DMS79 treated with DMSO at 0.1 percent for 48 hours (cell line): ENCODE results near the gene DOC2B.
"Not testable (repeated sequence)": the region's sequence is repeated elsewhere in the genome, so short reads cannot be mapped to it uniquely, and the experiment has no call there.

Source experiments
- DNase-seq: peaks from one replicate; lab custom pipeline; 2025; lab: John Stamatoyannopoulos, UW

Gene DOC2B

DNA sequence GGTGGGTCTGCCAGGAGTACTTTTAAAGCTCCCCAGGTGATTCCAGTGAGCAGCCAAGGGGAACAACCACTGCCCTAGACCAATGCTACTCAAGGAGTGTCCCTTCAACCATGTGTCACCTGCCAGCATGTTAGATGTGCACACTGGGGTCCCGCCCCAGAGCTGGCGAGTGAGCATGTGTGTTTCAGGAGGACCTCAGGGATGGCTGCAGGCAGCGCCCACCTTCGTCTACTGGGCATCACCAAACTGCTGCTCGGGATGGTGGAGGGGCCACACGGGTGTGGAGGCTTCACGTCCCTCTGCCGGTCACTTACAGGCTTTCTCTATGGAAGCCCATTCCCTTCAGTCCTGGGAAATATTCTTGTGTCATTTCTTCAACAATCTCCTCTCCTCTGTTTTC, 29.0 kb upstream of the DOC2B start:
- DNase-seq = no peak

DNA sequence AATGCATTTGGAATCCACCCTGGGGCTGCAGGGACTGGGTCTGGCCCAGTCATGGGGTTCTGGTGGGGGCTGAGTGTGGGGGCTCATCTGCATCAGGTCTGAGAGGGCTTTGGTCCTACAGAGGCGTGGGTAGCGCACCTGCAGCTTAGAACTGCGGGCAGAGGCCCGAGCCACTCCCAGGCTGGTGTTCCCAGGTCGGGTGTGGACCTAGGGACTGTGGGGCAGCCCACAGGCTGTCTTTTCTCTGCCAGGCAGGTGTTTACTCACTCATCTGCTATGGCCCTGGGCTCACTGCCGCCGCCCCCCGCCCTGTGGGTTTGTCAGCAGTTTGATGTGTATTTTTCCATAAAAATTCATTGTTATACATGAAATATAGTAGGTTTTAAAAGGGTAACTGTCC, 27.0 kb upstream of the DOC2B start:
- no peak for DNase-seq

DNA sequence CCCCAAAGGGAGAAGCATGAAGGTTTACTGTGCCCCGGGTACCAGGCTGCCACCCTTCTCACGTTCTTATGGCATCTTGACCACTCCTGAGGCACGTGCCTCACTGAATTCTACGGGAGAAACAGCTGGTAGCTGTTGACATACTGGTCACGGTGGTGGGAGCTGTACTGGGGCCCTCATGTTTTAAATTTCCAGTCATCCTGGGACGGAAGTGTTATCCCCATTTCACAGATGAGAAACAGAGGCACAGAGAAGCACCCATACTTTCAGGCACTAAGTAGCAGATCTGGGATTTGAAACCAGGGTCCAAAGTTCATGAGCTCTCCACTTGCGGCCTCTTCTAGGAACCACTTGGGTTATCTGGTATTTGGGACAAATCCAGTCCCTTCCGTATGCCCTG, 26.3 kb upstream of the DOC2B start:
- no peak for DNase-seq

DNA sequence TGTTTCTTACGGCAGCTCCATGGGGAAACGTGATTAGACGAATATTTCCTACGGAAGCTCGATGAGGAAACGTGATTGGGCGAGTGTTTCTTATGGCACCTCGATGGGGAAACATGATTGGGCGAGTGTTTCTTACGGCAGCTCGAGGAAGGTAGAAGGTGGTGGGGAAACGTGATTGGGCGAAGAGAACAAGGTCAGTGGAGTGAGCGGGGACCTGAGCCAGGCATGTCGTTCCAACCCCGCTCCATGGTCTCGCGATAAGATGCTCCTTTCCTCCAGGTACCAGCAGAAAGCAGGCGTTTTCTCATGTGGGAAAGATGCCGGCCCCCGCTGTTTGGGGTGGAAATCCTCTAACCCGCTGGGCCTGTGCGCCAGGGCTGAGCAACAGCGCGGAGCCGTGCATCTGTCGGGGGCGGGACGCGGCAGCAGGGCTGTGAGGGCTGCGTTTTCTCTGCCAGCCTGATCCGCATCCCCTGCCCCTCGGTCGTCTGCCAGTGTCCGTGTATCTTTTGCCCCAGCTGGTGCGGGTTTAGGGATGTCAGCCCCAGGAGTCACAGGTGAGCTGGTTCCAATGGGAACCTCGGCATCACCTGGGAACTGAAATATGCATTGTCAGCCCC, 25.6 kb upstream of the DOC2B start:
- no peak for DNase-seq

DNA sequence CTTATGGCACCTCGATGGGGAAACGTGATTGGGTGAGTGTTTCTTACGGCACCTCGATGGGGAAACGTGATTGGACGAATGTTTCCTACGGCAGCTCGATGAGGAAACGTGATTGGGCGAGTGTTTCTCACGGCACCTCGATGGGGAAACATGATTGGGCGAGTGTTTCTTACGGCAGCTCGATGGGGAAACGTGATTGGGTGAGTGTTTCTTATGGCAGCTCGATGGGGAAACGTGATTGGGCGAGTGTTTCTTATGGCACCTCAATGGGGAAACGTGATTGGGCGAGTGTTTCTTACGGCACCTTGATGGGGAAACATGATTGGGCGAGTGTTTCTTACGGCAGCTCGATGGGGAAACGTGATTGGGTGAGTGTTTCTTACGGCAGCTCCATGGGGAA, 25.0 kb upstream of the DOC2B start:
- DNase-seq = not testable (repeated sequence)

DNA sequence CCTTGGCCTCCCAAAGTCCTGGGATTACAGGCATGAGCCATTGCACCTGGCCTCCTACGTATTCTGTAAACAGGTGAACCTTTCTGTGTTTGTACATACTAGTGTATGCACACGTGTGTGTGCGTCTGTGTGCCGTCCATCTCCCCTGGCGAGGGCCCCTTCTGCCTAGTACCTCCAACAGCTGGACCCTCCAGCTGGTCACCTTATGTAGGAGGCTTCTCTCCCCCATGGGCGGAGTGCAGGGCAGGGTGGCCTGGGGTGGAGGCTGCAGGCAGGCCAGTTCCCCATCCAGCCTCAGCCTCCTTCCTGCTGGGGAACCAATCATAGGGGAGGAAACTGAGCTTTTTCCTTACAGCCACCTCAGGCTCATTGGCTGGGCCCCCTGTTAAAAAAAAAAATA, 24.4 kb upstream of the DOC2B start:
- no peak for DNase-seq

DNA sequence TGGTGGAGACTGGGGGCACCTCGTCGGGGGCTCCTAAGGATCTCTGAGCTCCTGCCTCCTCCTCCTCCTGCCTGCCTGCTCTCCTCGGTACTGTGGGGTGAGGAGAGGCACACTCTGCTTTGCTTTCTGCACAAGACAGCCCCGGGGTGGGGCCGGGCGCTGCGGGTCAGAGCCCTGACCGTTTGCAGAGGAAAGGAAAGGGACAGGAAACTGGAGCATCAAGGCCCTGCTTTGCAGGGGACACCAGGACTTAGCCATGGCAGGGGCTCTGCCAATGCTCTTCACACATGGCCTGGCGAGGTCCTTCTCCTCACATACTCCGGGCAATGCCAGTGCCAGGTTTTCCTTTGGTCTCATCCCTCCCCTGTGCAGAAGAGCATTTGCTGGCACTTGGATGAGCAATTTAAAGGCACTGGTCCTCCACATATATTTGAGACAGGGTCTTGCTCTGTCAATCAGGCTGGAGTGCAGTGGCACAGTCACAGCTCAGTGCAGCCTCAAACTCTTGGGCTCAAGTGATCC, 23.8 kb upstream of the DOC2B start:
- DNase-seq = no peak

DNA sequence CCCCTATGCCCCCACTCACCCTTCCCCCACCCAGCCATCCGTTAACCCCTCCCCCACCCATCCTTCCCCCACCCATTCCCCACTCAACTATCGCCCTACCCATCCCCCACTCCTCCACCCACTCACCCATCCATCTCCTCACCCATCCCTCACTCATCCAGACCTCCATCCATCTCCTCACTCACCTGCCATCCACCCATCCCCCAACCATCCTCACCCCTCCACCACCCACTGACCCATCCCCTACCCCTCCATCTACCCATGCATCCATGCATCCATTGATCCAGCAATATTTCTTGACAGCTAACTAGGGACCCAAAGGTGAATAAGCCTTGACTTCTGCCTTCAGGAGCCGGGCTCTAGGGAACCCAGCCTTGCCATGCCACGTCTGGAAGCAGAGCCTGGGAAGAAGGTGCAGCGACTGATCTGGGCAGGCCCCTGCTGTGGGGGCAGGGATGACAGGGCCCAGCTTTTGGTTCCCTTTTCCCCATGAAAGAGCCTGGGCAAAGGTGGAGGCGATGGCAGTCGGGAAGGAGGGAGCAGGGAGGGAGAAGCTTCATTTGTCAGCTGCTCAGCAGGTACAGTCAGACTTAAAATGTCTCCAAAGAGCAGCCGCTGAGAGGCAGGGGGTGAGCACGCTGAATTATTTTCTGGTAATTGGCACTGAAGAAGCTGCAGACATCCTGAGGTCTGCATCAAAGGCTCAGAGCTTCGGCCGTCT, 23.1 kb upstream of the DOC2B start:
- no peak for DNase-seq

DNA sequence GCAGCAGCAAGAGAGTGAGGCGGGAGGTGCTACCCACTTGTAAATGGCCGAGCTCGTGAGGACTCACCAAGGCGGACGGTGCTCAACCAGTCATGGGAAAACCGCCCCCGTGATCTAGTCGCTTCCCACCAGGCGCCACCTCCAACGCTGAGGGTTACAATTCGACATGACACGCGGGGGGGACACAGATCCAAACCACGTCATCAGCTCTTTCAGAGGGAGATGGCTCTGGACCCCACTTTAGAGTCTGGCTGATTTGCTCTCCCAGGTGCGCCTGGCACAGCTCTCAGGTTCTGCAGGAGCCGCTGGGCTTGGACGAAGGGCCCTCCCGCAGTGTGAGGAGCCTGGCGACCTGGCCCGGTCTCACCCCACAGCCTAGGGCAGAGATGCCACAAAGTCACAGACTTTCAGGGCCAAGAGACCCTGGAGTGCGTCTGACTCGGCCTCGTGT, 21.1 kb upstream of the DOC2B start:
- no peak for DNase-seq

DNA sequence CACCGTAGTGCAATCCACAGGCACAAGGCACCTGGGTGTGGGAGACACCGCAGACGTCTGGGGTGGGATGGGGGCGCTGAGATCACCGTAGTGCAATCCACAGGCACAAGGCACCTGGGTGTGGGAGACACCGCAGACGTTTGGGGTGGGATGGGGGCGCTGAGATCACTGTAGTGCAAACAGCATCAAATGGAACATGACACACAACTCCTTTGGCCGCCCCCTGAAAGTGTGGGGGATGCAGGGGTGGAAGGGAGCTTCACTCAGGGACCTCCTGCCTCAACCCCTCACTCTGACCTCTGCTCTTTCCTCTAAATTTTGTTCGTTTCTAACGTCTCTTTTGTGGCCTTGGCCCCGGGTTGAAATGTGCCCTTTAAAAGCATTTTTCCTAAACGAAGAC, 20.3 kb upstream of the DOC2B start:
- not testable (repeated sequence) for DNase-seq

DNA sequence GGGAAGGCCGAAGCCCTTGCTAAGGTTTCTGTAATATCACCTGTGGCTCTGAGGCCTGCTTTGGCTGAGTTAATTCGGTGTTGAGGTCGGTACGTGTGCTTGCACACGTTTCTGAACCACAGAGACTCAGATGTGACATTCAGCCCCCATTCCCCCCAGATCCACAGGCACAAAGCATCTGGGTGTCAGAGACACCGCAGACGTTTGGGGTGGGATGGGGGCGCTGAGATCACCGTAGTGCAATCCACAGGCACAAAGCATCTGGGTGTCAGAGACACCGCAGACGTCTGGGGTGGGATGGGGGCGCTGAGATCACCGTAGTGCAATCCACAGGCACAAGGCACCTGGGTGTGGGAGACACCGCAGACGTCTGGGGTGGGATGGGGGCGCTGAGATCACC, 19.8 kb upstream of the DOC2B start:
- not testable (repeated sequence) for DNase-seq

DNA sequence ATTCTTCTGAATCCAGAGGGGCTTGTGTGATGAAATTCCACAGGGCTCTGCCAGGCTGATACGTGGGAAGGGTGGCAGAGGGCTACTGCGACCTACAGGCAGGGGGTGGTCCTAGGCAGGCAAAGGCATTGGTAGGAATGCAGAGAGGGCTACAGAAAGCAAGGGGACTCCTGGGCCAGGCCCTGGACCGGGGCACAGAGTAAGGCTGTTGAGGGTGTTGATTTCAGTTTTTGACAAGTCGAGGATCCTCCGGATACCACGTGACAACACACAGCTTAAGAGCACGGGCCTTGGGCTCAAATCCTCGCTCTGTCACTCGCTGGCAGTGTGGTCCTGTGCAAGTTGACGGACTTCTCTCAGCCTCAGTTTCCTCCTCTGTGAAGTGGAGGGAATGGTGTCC, 19.1 kb upstream of the DOC2B start:
- DNase-seq = no peak

DNA sequence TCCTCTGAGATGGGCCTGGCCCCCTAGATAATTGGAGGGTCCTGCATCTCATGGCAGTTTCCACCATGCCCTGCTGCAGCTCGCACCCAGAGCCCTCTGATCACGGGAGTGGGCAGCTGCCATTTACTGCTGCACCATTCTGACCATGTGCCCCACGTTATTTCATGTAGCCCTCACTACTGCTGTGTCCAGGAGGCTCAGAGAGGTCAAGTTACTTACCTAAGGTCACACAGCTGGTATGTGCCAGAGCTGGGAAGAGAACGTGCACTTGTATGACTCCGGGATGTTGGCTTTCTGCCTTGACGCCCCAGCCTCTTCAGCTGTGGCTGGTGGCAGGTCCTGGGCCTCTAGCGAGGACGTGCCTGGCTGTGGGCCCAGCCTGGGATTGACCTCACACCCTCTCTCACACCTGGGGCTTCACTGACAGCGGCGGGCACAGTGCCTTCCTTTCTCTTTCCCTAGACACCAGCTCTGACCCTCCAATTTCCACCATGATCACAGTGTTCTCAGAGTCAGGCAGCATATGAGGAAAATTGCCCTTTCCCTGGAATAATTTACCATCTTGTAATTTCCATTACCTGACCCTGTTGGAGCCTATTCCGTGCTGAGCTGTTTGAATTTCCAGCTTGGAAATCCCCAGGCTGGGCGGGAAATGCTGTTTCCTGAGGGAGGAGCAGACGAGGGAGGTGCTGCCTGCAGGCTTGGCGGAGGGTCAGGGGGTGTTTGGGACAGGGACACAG, 18.5 kb upstream of the DOC2B start:
- no peak for DNase-seq

DNA sequence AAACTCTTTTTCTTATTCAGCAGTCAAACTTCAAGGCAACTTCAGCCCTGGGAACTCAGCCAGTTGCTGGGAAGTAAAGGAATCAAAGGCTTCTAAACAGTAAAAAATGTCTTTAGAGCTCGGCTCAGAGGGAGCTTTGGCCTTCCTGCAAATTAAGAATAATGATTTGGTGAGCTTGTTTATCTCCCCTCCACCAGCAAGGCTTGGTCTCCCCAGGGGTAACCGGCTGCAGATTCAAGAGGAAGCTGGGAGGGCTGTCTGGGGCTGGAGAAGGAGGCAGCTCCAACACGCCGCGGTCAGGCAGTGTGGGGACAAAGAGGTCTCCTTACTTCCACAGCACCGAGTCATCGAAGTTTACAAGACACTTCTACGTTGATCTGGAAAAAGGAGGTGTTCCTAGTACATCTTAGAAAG, 17.7 kb upstream of the DOC2B start:
- no peak for DNase-seq

DNA sequence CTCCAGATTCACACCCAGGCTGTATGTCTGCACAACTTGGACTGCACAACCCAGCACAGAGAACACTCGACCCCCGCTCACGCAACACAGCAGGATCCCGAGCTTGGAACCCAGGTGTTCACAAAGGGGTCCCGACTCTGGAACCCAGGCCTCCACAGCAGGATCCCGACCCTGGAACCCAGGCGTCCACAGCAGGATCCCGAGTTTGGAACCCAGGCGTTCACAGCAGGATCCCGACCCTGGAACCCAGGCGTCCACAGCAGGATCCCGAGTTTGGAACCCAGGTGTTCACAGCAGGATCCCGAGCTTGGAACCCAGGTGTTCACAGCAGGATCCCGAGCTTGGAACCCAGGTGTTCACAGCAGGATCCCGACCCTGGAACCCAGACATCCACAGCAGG, 16.8 kb upstream of the DOC2B start:
- not testable (repeated sequence) for DNase-seq

DNA sequence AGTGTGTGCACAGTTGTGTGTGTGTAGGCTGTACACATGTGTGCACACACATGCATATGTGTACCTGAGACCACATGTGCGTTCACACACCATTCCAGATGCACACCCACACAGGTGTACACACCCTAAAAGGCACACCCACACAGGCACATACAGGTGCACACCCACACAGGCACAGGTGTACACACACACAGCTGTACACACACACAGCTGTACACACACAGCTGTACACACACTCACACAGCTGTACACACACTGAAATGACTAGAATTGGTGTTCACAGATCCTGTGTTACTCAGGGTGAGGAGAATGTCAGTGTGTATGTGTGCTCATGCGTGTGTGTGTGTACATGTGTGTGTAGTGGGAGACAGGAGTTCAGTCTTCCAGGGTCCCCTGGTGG, 15.9 kb upstream of the DOC2B start:
- no peak for DNase-seq

DNA sequence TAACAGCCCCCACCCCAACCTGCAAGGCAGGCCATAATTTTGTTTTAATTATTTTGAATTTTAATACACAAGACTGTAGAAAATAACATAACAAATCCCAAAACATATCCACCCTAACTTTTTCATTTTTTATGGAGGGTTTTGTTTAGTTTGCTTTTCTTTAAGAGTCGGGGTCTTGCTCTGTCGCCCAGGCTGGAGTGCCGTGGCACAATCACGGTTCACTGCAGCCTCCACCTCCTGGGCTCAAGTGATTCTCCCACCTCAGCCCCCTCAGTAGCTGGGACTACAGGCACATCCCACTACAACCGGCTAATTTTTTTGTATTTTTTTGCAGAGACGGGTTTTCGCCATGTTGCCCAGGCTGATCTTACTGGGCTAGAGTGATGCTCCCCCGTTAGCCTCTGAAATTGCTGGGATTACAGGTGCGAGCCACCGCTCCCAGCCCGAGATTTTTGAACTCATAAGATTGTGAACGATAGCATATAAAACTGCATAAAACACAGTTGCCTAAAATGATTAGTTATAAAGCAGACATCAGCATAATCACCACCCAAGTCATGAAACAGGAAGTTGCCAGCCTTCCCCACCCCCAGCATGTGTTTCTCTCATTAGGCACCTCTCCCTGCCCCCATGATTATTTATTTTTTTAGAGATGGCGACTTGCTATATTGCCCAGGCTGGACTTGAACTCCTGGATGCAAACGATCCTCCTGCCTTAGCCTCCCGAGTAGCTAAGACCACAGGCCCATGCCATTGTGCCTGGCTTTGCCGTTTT, 13.6 kb upstream of the DOC2B start:
- no peak for DNase-seq

DNA sequence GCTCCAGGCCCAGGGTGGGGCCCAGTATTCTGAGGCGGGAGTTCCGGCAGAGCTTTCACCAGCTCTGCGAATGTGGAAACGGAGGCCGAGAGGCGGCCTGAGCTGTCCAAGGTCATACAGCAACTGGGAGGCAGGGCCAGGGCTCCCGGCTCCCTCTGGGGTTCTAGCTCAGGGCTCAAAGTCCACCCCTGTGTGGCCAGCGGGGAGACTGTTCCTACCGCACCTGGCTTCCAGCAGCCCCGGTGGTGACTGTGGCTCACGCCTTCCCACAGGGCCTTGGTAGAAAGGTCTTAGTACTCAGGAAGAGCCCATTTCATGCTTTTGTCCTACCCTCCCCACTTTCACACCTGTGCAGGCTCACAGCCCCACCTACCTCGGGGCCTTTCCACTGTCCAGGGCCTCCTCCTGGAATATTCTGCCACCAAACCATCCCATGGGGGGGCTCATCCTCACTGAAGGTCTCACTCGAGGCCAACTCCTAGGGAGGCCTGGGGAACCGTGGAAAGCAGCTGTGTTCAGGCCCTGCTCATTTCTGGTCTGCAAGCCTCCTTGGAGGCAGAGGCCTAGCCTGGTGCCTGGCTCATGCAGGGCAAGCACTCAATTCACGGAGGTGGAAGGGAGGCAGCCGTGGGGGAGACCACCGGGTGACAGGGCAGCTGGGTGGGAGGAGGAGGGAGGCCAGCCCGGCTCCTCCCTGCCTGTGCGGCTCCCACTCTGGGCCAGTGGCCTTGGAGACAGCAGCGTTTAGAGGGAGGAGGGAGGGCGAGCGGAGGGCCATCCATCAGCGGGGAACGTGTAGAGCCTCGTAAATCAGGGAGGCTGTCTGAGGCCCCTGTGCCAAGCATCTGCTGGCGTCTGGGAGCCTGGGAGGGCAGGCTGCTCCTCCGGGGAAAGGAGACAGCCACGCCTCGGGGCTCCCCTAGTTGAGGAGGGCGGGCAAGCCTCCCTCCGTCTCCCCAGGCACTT, 12.7 kb upstream of the DOC2B start:
- no peak for DNase-seq

DNA sequence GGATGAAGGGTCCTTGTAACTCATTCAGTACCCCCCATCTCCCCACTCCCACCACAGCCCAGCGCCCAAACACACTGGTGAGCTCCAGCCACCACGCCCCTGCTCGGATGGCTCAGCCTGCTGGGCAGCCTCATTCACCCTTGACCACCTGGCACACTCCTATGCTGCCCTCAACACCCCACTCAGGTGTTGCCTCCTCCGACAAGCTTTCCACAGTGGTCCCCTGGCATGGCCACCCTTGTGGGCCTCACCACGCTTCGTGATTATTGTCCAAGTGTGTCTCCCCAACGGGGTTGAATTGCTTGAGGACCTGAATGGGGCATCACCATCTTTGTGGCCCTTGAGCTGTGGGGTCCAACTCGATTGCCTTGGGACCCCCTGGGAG, 12.0 kb upstream of the DOC2B start:
- DNase-seq = no peak

DNA sequence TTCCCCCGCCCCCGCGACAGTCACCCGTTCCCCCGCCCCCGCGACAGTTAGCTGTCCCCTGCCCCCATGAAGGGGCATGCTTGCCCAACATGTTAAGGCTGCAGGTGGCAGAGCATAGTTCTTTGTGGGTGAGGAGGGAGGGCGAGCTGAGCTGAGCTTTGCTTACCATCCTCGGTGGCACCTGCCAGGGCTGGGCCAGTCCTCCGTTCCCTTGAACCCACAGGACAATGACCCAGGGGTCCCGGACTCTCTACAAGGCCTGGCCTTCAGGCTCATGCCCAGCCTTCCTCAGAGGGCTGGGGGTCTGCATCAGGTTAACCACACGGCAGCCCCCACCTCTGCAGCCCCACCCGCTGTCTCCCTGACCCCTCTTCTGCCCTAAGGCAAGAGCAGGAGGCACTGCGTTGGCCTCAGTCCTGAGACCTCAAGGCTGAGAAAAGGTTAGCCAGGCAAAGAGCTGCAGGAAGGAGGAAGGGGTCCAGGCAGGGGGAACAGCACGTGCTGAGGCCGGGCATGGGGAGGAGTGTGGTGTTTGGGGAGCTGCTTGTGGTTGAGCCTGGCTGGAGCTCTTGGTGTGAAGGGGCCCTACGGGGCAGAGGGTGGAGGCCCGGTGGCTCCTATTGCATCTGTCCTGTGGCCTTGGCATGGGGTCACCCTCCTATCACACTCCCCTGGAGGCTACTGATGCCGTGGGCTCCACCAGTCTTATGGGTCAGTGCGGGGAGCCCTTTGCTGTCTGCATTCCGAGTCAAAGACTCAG, 11.4 kb upstream of the DOC2B start:
- DNase-seq = no peak
